ENCODE data around the gene COL12A1. TPM values are rescaled to one million over a fixed set of nuclear protein-coding genes. Genes with fewer than 3 reads are reported as not detected.

COL12A1 gene
- total and polyA plus RNA-seq, 9 of the 15 experiments (the other 6 are each of a cell fraction or from before 2014, with no cell fraction given) = 0.11 TPM; not detected in 8

DNA sequence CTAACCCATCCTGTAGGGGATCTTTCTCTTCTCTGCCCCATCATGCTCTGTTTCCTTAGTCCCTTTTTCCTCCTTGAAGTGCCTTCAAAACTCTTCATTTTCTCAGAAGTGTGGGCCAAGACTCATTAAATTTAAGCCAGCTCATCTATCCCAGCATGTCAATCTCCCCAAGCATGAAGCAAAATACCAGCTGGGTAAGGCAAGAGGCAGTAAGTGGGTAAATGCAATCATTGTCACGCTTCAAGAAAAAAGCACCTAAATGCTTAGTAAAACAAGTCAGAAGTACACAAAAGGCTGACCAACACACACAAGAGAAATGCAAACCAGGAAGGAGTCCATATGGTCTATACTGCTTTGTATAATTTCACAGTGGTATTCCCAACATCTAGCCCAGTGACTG lies 61.5 kb downstream of the COL12A1 start:
- no peak overlapping the region for H3K9ac ChIP-seq (ENCODE audit: insufficient read depth in 1 of 2, low read depth in 2 of 2, low read length in 2 of 2)
- no TSS peak for BruUV-seq (replicated peaks)
- H4K20me1 ChIP-seq (replicated peaks; ENCODE audit: control insufficient read depth, insufficient read depth, low read length) = no peaks in the 10 kb centered on the region
- no peaks in the 10 kb centered on the region for H3K9me3 ChIP-seq (replicated peaks; ENCODE audit: control insufficient read depth, insufficient read depth, low read depth, low read length)
- ATAC-seq (no peak), FAIRE-seq (no peak), DNase-seq (ENCODE audit: extremely low read depth in 1 of 4, low spot score in 3 of 4) (no peak)
- H3K27me3 ChIP-seq (ENCODE audit: control insufficient read depth in 2 of 2, insufficient read depth in 2 of 2, low read length in 2 of 2) = no peaks in the 10 kb centered on the region
- TF ChIP-seq CREM (IDR thresholded peaks at IDR 0.05; ENCODE audit: low read depth) = no peak
- TF ChIP-seq ZNF79 (CRISPR knock-in tag; IDR thresholded peaks at IDR 0.05; ENCODE audit: low read depth) = no peak
- TF ChIP-seq FOXK1 (CRISPR knock-in tag; IDR thresholded peaks at IDR 0.05; ENCODE audit: borderline replicate concordance) = no peak
- TF ChIP-seq, protein P1, sequence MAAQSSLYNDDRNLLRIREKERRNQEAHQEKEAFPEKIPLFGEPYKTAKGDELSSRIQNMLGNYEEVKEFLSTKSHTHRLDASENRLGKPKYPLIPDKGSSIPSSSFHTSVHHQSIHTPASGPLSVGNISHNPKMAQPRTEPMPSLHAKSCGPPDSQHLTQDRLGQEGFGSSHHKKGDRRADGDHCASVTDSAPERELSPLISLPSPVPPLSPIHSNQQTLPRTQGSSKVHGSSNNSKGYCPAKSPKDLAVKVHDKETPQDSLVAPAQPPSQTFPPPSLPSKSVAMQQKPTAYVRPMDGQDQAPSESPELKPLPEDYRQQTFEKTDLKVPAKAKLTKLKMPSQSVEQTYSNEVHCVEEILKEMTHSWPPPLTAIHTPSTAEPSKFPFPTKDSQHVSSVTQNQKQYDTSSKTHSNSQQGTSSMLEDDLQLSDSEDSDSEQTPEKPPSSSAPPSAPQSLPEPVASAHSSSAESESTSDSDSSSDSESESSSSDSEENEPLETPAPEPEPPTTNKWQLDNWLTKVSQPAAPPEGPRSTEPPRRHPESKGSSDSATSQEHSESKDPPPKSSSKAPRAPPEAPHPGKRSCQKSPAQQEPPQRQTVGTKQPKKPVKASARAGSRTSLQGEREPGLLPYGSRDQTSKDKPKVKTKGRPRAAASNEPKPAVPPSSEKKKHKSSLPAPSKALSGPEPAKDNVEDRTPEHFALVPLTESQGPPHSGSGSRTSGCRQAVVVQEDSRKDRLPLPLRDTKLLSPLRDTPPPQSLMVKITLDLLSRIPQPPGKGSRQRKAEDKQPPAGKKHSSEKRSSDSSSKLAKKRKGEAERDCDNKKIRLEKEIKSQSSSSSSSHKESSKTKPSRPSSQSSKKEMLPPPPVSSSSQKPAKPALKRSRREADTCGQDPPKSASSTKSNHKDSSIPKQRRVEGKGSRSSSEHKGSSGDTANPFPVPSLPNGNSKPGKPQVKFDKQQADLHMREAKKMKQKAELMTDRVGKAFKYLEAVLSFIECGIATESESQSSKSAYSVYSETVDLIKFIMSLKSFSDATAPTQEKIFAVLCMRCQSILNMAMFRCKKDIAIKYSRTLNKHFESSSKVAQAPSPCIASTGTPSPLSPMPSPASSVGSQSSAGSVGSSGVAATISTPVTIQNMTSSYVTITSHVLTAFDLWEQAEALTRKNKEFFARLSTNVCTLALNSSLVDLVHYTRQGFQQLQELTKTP (IDR thresholded peaks at IDR 0.05; ENCODE audit: low read depth in 1 of 2, partially characterized antibody in 2 of 2) = no peak
- TF ChIP-seq, protein P2, sequence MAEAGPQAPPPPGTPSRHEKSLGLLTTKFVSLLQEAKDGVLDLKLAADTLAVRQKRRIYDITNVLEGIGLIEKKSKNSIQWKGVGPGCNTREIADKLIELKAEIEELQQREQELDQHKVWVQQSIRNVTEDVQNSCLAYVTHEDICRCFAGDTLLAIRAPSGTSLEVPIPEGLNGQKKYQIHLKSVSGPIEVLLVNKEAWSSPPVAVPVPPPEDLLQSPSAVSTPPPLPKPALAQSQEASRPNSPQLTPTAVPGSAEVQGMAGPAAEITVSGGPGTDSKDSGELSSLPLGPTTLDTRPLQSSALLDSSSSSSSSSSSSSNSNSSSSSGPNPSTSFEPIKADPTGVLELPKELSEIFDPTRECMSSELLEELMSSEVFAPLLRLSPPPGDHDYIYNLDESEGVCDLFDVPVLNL (CRISPR knock-in tag; IDR thresholded peaks at IDR 0.05; ENCODE audit: low read depth) = no peak
- no peak for TF ChIP-seq RBM34 (IDR thresholded peaks at IDR 0.05; ENCODE audit: borderline replicate concordance, insufficient read depth, low read length)
- TF ChIP-seq ZNF717 (CRISPR knock-in tag; IDR thresholded peaks at IDR 0.05) = no peak
- no peak for TF ChIP-seq CBX5 (IDR thresholded peaks at IDR 0.05; ENCODE audit: borderline replicate concordance, low read depth)
- no peak for TF ChIP-seq NCOA1 (IDR thresholded peaks at IDR 0.05; ENCODE audit: low read depth)
- H2AFZ ChIP-seq (ENCODE audit: low read depth, low read length) = no peak overlapping the region
- H3K36me3 ChIP-seq (ENCODE audit: control insufficient read depth, insufficient read depth, low read length) = no peaks in the 10 kb centered on the region
- no peak overlapping the region for H3K4me2 ChIP-seq (ENCODE audit: insufficient read depth, low read length)
- no peaks in the 10 kb centered on the region for H3K9me1 ChIP-seq (ENCODE audit: control insufficient read depth, insufficient read depth, low read length)
- no peak overlapping the region for H3K4me3 ChIP-seq
- no peak overlapping the region for H3K27ac ChIP-seq (ENCODE audit: extremely low read depth, low read depth, low read length)
- in situ Hi-C loops (cut with MboI) = no loop called here
- ChIA-PET POLR2A (no interaction called here), CTCF (ENCODE audit: low intra/inter-chr PET ratio) (no interaction called here)
- intact Hi-C loops (cut with micrococcal nuclease) = no loop called here
- H3K4me1 ChIP-seq (replicated peaks in 1 of 2; ENCODE audit: control insufficient read depth in 2 of 2, insufficient read depth in 2 of 2, low read length in 2 of 2) = no peaks in the 10 kb centered on the region
- 7% methylated on average over 1 of the region's 1 CpG for WGBS (ENCODE audit: insufficient coverage, low coverage, missing lambda C conversion rate)
- H3K79me2 ChIP-seq (ENCODE audit: control insufficient read depth, insufficient read depth, low read length) = no peaks in the 10 kb centered on the region

Measured in K562 (cell line).